Activated CD4-positive, alpha-beta T cell treated with anti-CD3 and anti-CD28 coated beads, Interleukin-2, amount 10 ng/mL, durations not matched to agents 24 days and 14 days (primary cell): ENCODE data around the gene EBF4. TPM values are rescaled to one million over a fixed set of nuclear protein-coding genes. Genes with fewer than 3 reads are reported as not detected.
"Not testable (repeated sequence)": the region's sequence is repeated elsewhere in the genome, so short reads cannot be mapped to it uniquely, and the experiment has no call there.

ENCODE experiments used
- DNase-seq: peaks from one replicate; pipeline ENCODE4 v3.0.0; 2022
- H3K27ac Mint-ChIP-seq: one replicate; pipeline ENCODE4 v1.8.0; 2022; ENCODE audit warnings: mild to moderate bottlenecking, mixed read lengths
- H3K27me3 Mint-ChIP-seq: one replicate; pipeline ENCODE4 v1.8.0; 2022; ENCODE audit warnings: mixed read lengths
- H3K36me3 Mint-ChIP-seq: one replicate; pipeline ENCODE4 v1.8.0; 2022; ENCODE audit warnings: low read depth, mild to moderate bottlenecking, mixed read lengths
- H3K4me1 Mint-ChIP-seq: one replicate; pipeline ENCODE4 v1.8.0; 2021; ENCODE audit warnings: mixed read lengths
- H3K4me3 Mint-ChIP-seq: one replicate; pipeline ENCODE4 v1.8.0; 2022; ENCODE audit warnings: mild to moderate bottlenecking, moderate library complexity, mixed read lengths
- H3K9me3 Mint-ChIP-seq: one replicate; pipeline ENCODE4 v1.8.0; 2021; ENCODE audit warnings: mixed read lengths
- intact Hi-C: fragments of 100-400 bp; cut with micrococcal nuclease; formaldehyde crosslinking; loops from one replicate; pipeline ENCODE4 v1.15.1; 2023
- total RNA-seq: library from RNA; stranded (reverse); gene quantifications from 2 replicates; pipeline ENCODE4 v1.2.3, GENCODE V29; 2022

EBF4 gene
- total RNA-seq, 1 donor from 2014 or later, result 7.6 TPM

- Mint-ChIP-seq H3K9me3 (no peaks in the 10 kb centered on the region), H3K4me1 (peaks cover 31% of the 10 kb centered on the region), H3K36me3 (peaks cover 6% of the 10 kb centered on the region), H3K4me3 (peak overlapping the region; percentile 92), H3K27me3 (peaks cover 45% of the 10 kb centered on the region), H3K27ac (peak overlapping the region; percentile 29)
- DNase-seq, result no peak
- intact Hi-C loops, result loop anchor here (10.0 kb wide), 1 partner anchor 294 kb away; no protein-coding TSS in a partner anchor
Observed at GRCh38 chr20:2690718-2691117, 1.9 kb upstream of the EBF4 start.

- no peak for DNase-seq
- intact Hi-C loops, result loop anchor here (10.0 kb wide), 1 partner anchor 294 kb away; no protein-coding TSS in a partner anchor
- peak overlapping the region; percentile 92 for H3K4me3 Mint-ChIP-seq
- H3K27me3 Mint-ChIP-seq, result peaks cover 49% of the 10 kb centered on the region
- no peaks in the 10 kb centered on the region for H3K9me3 Mint-ChIP-seq
- H3K36me3 Mint-ChIP-seq, result peaks cover 6% of the 10 kb centered on the region
- peaks cover 31% of the 10 kb centered on the region for H3K4me1 Mint-ChIP-seq
- H3K27ac Mint-ChIP-seq, result peak overlapping the region; percentile 71
Observed at GRCh38 chr20:2691127-2691526, 1.5 kb upstream of the EBF4 start.

GRCh38 chr20:2691663-2692035, 931 bp upstream of the EBF4 start:
- H3K27ac Mint-ChIP-seq, result peak overlapping the region; percentile 88
- peaks cover 6% of the 10 kb centered on the region for H3K36me3 Mint-ChIP-seq
- no peaks in the 10 kb centered on the region for H3K9me3 Mint-ChIP-seq
- H3K27me3 Mint-ChIP-seq, result peaks cover 53% of the 10 kb centered on the region
- intact Hi-C loops, result loop anchor here (10.0 kb wide), 1 partner anchor 293 kb away; no protein-coding TSS in a partner anchor
- H3K4me3 Mint-ChIP-seq, result peak overlapping the region; percentile 92
- H3K4me1 Mint-ChIP-seq, result peaks cover 31% of the 10 kb centered on the region
- DNase-seq, result no peak

GRCh38 chr20:2692886-2693285, 306 bp downstream of the EBF4 start:
- DNase-seq, result peak; percentile 80

GRCh38 chr20:2693286-2694007, 867 bp downstream of the EBF4 start:
- Mint-ChIP-seq H3K27me3 (peaks cover 56% of the 10 kb centered on the region), H3K36me3 (peaks cover 6% of the 10 kb centered on the region), H3K9me3 (no peaks in the 10 kb centered on the region), H3K4me1 (peaks cover 20% of the 10 kb centered on the region), H3K27ac (no peak overlapping the region), H3K4me3 (no peak overlapping the region)
- intact Hi-C loops, result loop anchor here (10.0 kb wide), 1 partner anchor 291 kb away; no protein-coding TSS in a partner anchor
- peak; percentile 87 for DNase-seq

More at GRCh38 chr20:2692886-2693285, 306 bp downstream of the EBF4 start:
- Mint-ChIP-seq H3K27ac (no peak overlapping the region), H3K36me3 (peaks cover 6% of the 10 kb centered on the region), H3K4me3 (no peak overlapping the region), H3K27me3 (peaks cover 56% of the 10 kb centered on the region), H3K4me1 (peaks cover 26% of the 10 kb centered on the region), H3K9me3 (no peaks in the 10 kb centered on the region)
- intact Hi-C loops, result loop anchor here (10.0 kb wide), 1 partner anchor 292 kb away; no protein-coding TSS in a partner anchor

GRCh38 chr20:2694008-2694471, 1.5 kb downstream of the EBF4 start:
- H3K9me3 Mint-ChIP-seq, result no peaks in the 10 kb centered on the region
- no peak overlapping the region for H3K27ac Mint-ChIP-seq
- DNase-seq, result no peak
- H3K4me1 Mint-ChIP-seq, result peaks cover 17% of the 10 kb centered on the region
- H3K4me3 Mint-ChIP-seq, result no peak overlapping the region
- peaks cover 56% of the 10 kb centered on the region for H3K27me3 Mint-ChIP-seq
- peaks cover 6% of the 10 kb centered on the region for H3K36me3 Mint-ChIP-seq
- intact Hi-C loops, result loop anchor here (10.0 kb wide), 1 partner anchor 291 kb away; no protein-coding TSS in a partner anchor

GRCh38 chr20:2694519-2694918, 1.9 kb downstream of the EBF4 start:
- no peak overlapping the region for H3K27ac Mint-ChIP-seq
- H3K4me1 Mint-ChIP-seq, result peaks cover 15% of the 10 kb centered on the region
- no peak for DNase-seq
- H3K27me3 Mint-ChIP-seq, result peaks cover 52% of the 10 kb centered on the region
- intact Hi-C loops, result loop anchor here (10.0 kb wide), 1 partner anchor 290 kb away; no protein-coding TSS in a partner anchor
- no peaks in the 10 kb centered on the region for H3K9me3 Mint-ChIP-seq
- peaks cover 6% of the 10 kb centered on the region for H3K36me3 Mint-ChIP-seq
- H3K4me3 Mint-ChIP-seq, result no peak overlapping the region

- Mint-ChIP-seq H3K4me1 (peaks cover 12% of the 10 kb centered on the region), H3K4me3 (peak overlapping the region; percentile 62), H3K27ac (no peak overlapping the region), H3K9me3 (no peaks in the 10 kb centered on the region), H3K27me3 (peaks cover 45% of the 10 kb centered on the region), H3K36me3 (peaks cover 6% of the 10 kb centered on the region)
- no peak for DNase-seq
- intact Hi-C loops, result loop anchor here (10.0 kb wide), 1 partner anchor 289 kb away; no protein-coding TSS in a partner anchor
Observed at GRCh38 chr20:2695206-2695983, 2.8 kb downstream of the EBF4 start.

- not testable (repeated sequence) for H3K4me1 Mint-ChIP-seq
- H3K27me3 Mint-ChIP-seq, result peaks cover 40% of the 10 kb centered on the region
Observed at GRCh38 chr20:2695984-2696525, 3.5 kb downstream of the EBF4 start.

GRCh38 chr20:2696646-2697045, 4.1 kb downstream of the EBF4 start:
- Mint-ChIP-seq H3K36me3 (peaks cover 3% of the 10 kb centered on the region), H3K27ac (no peak overlapping the region), H3K4me1 (peaks cover 9% of the 10 kb centered on the region), H3K9me3 (no peaks in the 10 kb centered on the region), H3K27me3 (peaks cover 34% of the 10 kb centered on the region), H3K4me3 (no peak overlapping the region)
- DNase-seq, result no peak
- intact Hi-C loops, result loop anchor here (10.0 kb wide), 1 partner anchor 288 kb away; no protein-coding TSS in a partner anchor

More at GRCh38 chr20:2695984-2696525, 3.5 kb downstream of the EBF4 start:
- not testable (repeated sequence) for DNase-seq, H3K9me3 Mint-ChIP-seq, H3K36me3 Mint-ChIP-seq, H3K4me3 Mint-ChIP-seq, H3K27ac Mint-ChIP-seq
- intact Hi-C loops, result loop anchor here (10.0 kb wide), 1 partner anchor 289 kb away; no protein-coding TSS in a partner anchor

- no peak overlapping the region for H3K4me3 Mint-ChIP-seq
- intact Hi-C loops, result loop anchor here (10.0 kb wide), 1 partner anchor 287 kb away; no protein-coding TSS in a partner anchor
Observed at GRCh38 chr20:2697768-2698167, 5.2 kb downstream of the EBF4 start.

GRCh38 chr20:2698186-2698817, 5.7 kb downstream of the EBF4 start:
- Mint-ChIP-seq H3K27me3 (peaks cover 28% of the 10 kb centered on the region), H3K9me3 (no peaks in the 10 kb centered on the region), H3K27ac (no peak overlapping the region), H3K4me3 (no peak overlapping the region), H3K4me1 (peaks cover 3% of the 10 kb centered on the region), H3K36me3 (no peaks in the 10 kb centered on the region)
- no peak for DNase-seq
- intact Hi-C loops, result loop anchor here (10.0 kb wide), 1 partner anchor 286 kb away; no protein-coding TSS in a partner anchor

More at GRCh38 chr20:2697768-2698167, 5.2 kb downstream of the EBF4 start:
- no peak for DNase-seq
- Mint-ChIP-seq H3K9me3 (no peaks in the 10 kb centered on the region), H3K36me3 (no peaks in the 10 kb centered on the region), H3K27me3 (peaks cover 28% of the 10 kb centered on the region), H3K27ac (no peak overlapping the region), H3K4me1 (peaks cover 3% of the 10 kb centered on the region)

GRCh38 chr20:2698912-2699311, 6.3 kb downstream of the EBF4 start:
- Mint-ChIP-seq H3K9me3 (no peaks in the 10 kb centered on the region), H3K27me3 (peaks cover 27% of the 10 kb centered on the region), H3K27ac (no peak overlapping the region), H3K36me3 (no peaks in the 10 kb centered on the region), H3K4me1 (peaks cover 3% of the 10 kb centered on the region), H3K4me3 (no peak overlapping the region)
- peak; percentile 53 for DNase-seq
- intact Hi-C loops, result loop anchor here (10.0 kb wide), 1 partner anchor 286 kb away; no protein-coding TSS in a partner anchor
